GM12878 (cell line): Measurements from ENCODE around the gene CCSER1. TPM values are rescaled to one million over a fixed set of nuclear protein-coding genes. Genes with fewer than 3 reads are reported as not detected.

Experiments used
- ATAC-seq: fragments of 200-7000 bp; cut with Tn5 transposase; 3 replicates; pipeline ENCODE4 v1.9.1; 2020; ENCODE audit warnings: mild to moderate bottlenecking, moderate library complexity
- BruUV-seq: library from RNA; stranded (reverse); fragments of 400-500 nt; replicated peaks from 2 replicates; lab custom pipeline; 2021; lab: Mats Ljungman, UMichigan
- CTCF ChIA-PET: fragments of 300-600 bp; sonication (Branson Sonifier 250); formaldehyde crosslinking; extraction: SDS; loops from one replicate; lab custom pipeline; 2021; ENCODE audit warnings: inconsistent platforms; lab: Yijun Ruan, JAX
- POLR2A ChIA-PET: fragments of 350-600 bp; formaldehyde crosslinking; extraction: SDS; loops from one replicate; lab custom pipeline; 2021; ENCODE audit warnings: inconsistent platforms; lab: Charles Lee
- RAD21 ChIA-PET: fragments of 300-600 bp; sonication (Branson Sonifier 250); formaldehyde crosslinking; loops from one replicate; lab custom pipeline; 2023; ENCODE audit warnings: antibody characterized with exemption; ENCODE audit not compliant: unreplicated experiment; lab: Charles Lee
- SMC1A ChIA-PET: fragments of 300-600 bp; sonication (Branson Sonifier 250); formaldehyde crosslinking; loops from one replicate; lab custom pipeline; 2023; ENCODE audit not compliant: unreplicated experiment, uncharacterized antibody; lab: Charles Lee
- DNase-seq: peaks from one replicate; pipeline ENCODE4 v3.0.0-alpha.2; 2011; ENCODE audit warnings: low read depth, low spot score
- FAIRE-seq: peaks from 3 replicates; lab custom pipeline; 2011; peaks lifted over from hg19 to GRCh38; lab: Jason Lieb, UNC
- H2AFZ ChIP-seq: 2 replicates; pipeline ENCODE4 v1.6.0; 2011; ENCODE audit warnings: low read depth, low read length, control low read depth; ENCODE audit not compliant: control insufficient read depth
- H3K27ac ChIP-seq: 2 replicates; pipeline ENCODE4 v1.5.1; 2011; ENCODE audit warnings: control low read depth; ENCODE audit not compliant: control insufficient read depth, insufficient read depth
- H3K27me3 ChIP-seq, 2 experiments: replicated peaks in 1 of 2; 2 replicates each; pipeline versions ENCODE4 v1.6.0 to v1.6.1; 2011; ENCODE audit warnings: low read length in 1 of 2; ENCODE audit not compliant: control insufficient read depth in 2 of 2, insufficient read depth in 2 of 2
- H3K36me3 ChIP-seq, 2 experiments: 2 replicates each; pipeline ENCODE4 v1.5.1; 2011; ENCODE audit warnings: low read length in 1 of 2; ENCODE audit not compliant: control insufficient read depth in 2 of 2, insufficient read depth in 2 of 2
- H3K4me1 ChIP-seq: 2 replicates; pipeline ENCODE4 v1.6.1; 2011; ENCODE audit warnings: mild to moderate bottlenecking, low read length, moderate library complexity, mixed read lengths; ENCODE audit not compliant: control insufficient read depth, insufficient read depth
- H3K4me2 ChIP-seq: 2 replicates; pipeline ENCODE4 v1.6.0; 2011; ENCODE audit warnings: control low read depth; ENCODE audit not compliant: control insufficient read depth, insufficient read depth
- H3K4me3 ChIP-seq: fragments of 200-600 bp; sonication (generic); 2 replicates; pipeline ENCODE4 v1.5.1; 2016
- H3K79me2 ChIP-seq: 2 replicates; pipeline ENCODE4 v1.6.0; 2011; ENCODE audit warnings: low read length; ENCODE audit not compliant: control insufficient read depth, insufficient read depth
- H3K9ac ChIP-seq: 2 replicates; pipeline ENCODE4 v1.8.0; 2011; ENCODE audit warnings: low read length, control low read depth, mixed read lengths; ENCODE audit not compliant: control insufficient read depth, insufficient read depth
- H3K9me3 ChIP-seq: replicated peaks from 3 replicates; pipeline ENCODE4 v1.5.1; 2011; ENCODE audit warnings: mild to moderate bottlenecking, low read length; ENCODE audit not compliant: control insufficient read depth, insufficient read depth
- H4K20me1 ChIP-seq: 2 replicates; pipeline ENCODE4 v1.6.0; 2011; ENCODE audit not compliant: control insufficient read depth, insufficient read depth
- ASH2L ChIP-seq: fragments of 300-600, 200-600 bp; sonication (generic); IDR thresholded peaks from 2 replicates; pipeline ENCODE4 v1.6.1; 2017; ENCODE audit warnings: low read depth, mild to moderate bottlenecking, borderline replicate concordance
- CREB1 ChIP-seq: IDR thresholded peaks from 2 replicates; pipeline ENCODE4 v1.6.1; 2012; ENCODE audit warnings: low read depth, mild to moderate bottlenecking, inconsistent platforms
- FOS ChIP-seq: IDR thresholded peaks from 3 replicates; pipeline ENCODE4 v1.6.1; 2011; ENCODE audit warnings: borderline replicate concordance; ENCODE audit not compliant: insufficient read length; ENCODE audit errors: extremely low read depth
- IKZF2 ChIP-seq, 2 experiments: fragments of 450-650 bp; IDR thresholded peaks; 2 replicates each; pipeline ENCODE4 v1.6.1; 2017; ENCODE audit warnings: mild to moderate bottlenecking in 2 of 2, moderate library complexity in 2 of 2
- KDM1A ChIP-seq: fragments of 200-600 bp; sonication (generic); IDR thresholded peaks from 2 replicates; pipeline ENCODE4 v1.6.1; 2016; ENCODE audit warnings: borderline replicate concordance
- SIN3A ChIP-seq: IDR thresholded peaks from 2 replicates; pipeline ENCODE4 v1.6.1; 2012; ENCODE audit warnings: low read depth, low read length, improper control_type of control experiment
- SUPT20H ChIP-seq: IDR thresholded peaks from 2 replicates; pipeline ENCODE4 v1.6.1; 2011; ENCODE audit warnings: low read depth, mild to moderate bottlenecking, low read length, moderate library complexity, borderline replicate concordance; ENCODE audit not compliant: control insufficient read depth
- ZBTB33 ChIP-seq: fragments of 450-650 bp; IDR thresholded peaks from 2 replicates; pipeline ENCODE4 v1.6.1; 2017; ENCODE audit warnings: mild to moderate bottlenecking
- WGBS: methylation state at CpG from one replicate; pipeline ENCODE4 v1.1.6; 2016; ENCODE audit warnings: low lambda C conversion rate; ENCODE audit not compliant: insufficient replicate concordance, insufficient coverage; ENCODE audit errors: missing lambda C conversion rate; 5-methylcytosine and 5-hydroxymethylcytosine counted together
- in situ Hi-C: fragments of 300-500 bp; cut with MboI; formaldehyde crosslinking; loops from 9 replicates; pipeline ENCODE4 v1.14.3; 2018; ENCODE audit warnings: mixed read lengths
- intact Hi-C: fragments of 100-400 bp; cut with micrococcal nuclease; formaldehyde crosslinking; loops from one replicate; pipeline ENCODE4 v1.14.2; 2022; ENCODE audit not compliant: unreplicated experiment
- polyA plus RNA-seq, 11 experiments: library from polyadenylated mRNA; depleted of rRNA in 4 of 11; unstranded in 6 of 11; stranded (reverse) in 5 of 11; fragments of >200 nt; fragmentation: Nextera tagmentation in 4 of 11; fragmentation: Illumina TruSeq in 1 of 11; extraction: Ambion mirVana in 4 of 11; extraction: Trizol in 1 of 11; gene quantifications; 1 replicate in 1 of 11; 2 replicates in 10 of 11; pipeline versions ENCODE4 v1.2.1 to v1.2.3, GENCODE V29; 2011 to 2016; ENCODE audit warnings: inconsistent platforms in 2 of 11, missing spikeins in 2 of 11, low read depth in 1 of 11
- total RNA-seq, 4 experiments: library from RNA; depleted of rRNA in 3 of 4; stranded (reverse); fragments of >200 nt in 3 of 4; fragmentation: Illumina TruSeq in 1 of 4; extraction: Trizol in 1 of 4; gene quantifications; 2 replicates each; pipeline versions ENCODE4 v1.2.1 to v1.2.3, GENCODE V29; 2013 to 2021
- TF ChIP-seq, protein P1 (sequence below): fragments of 450-650 bp; formaldehyde crosslinking; IDR thresholded peaks from 2 replicates; pipeline ENCODE4 v1.4.0; 2022; ENCODE audit warnings: mild to moderate bottlenecking, moderate library complexity

The CCSER1 gene
- total and polyA plus RNA-seq, 10 of the 15 experiments (the other 5 are each of a cell fraction or from before 2014, with no cell fraction given), result 0.22 to 2.7 (median 1.0) TPM

GRCh38 chr4:90184560-90184959 lies 57.4 kb downstream of the CCSER1 start:
- H4K20me1 ChIP-seq, result no peaks in the 10 kb centered on the region
- intact Hi-C loops (no loop called here), in situ Hi-C loops (no loop called here)
- H3K36me3 ChIP-seq, result no peaks in the 10 kb centered on the region
- no peak overlapping the region for H3K4me3 ChIP-seq
- no TSS peak for BruUV-seq
- H3K4me2 ChIP-seq, result no peak overlapping the region
- H3K9ac ChIP-seq, result no peak overlapping the region
- H3K27me3 ChIP-seq, result no peaks in the 10 kb centered on the region
- WGBS, result 0% methylated on average over 1 of the region's 1 CpG
- H3K27ac ChIP-seq, result no peak overlapping the region
- no peak for DNase-seq
- no peak for FAIRE-seq
- POLR2A ChIA-PET, result no interaction called here
- no peaks in the 10 kb centered on the region for H3K9me3 ChIP-seq
- SMC1A ChIA-PET, result no interaction called here
- no peak overlapping the region for H2AFZ ChIP-seq
- H3K4me1 ChIP-seq, result no peaks in the 10 kb centered on the region
- RAD21 ChIA-PET, result no interaction called here
- no peaks in the 10 kb centered on the region for H3K79me2 ChIP-seq
- ATAC-seq, result no peak
- CTCF ChIA-PET, result no interaction called here
- no peak for TF ChIP-seq FOS
- no peak for TF ChIP-seq SIN3A
- no peak for TF ChIP-seq ASH2L
- no peak for TF ChIP-seq SUPT20H
- no peak for TF ChIP-seq IKZF2 (IDR thresholded peaks at IDR 0.05)
- TF ChIP-seq CREB1, result no peak
- TF ChIP-seq, protein P1, sequence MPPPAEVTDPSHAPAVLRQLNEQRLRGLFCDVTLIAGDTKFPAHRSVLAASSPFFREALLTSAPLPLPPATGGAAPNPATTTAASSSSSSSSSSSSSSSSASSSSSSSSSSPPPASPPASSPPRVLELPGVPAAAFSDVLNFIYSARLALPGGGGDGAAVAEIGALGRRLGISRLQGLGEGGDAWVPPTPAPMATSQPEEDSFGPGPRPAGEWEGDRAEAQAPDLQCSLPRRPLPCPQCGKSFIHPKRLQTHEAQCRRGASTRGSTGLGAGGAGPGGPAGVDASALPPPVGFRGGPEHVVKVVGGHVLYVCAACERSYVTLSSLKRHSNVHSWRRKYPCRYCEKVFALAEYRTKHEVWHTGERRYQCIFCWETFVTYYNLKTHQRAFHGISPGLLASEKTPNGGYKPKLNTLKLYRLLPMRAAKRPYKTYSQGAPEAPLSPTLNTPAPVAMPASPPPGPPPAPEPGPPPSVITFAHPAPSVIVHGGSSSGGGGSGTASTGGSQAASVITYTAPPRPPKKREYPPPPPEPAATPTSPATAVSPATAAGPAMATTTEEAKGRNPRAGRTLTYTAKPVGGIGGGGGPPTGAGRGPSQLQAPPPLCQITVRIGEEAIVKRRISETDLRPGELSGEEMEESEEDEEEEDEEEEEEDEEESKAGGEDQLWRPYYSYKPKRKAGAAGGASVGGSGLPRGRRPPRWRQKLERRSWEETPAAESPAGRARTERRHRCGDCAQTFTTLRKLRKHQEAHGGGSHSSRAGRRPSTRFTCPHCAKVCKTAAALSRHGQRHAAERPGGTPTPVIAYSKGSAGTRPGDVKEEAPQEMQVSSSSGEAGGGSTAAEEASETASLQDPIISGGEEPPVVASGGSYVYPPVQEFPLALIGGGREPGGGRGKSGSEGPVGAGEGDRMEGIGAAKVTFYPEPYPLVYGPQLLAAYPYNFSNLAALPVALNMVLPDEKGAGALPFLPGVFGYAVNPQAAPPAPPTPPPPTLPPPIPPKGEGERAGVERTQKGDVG (CRISPR knock-in tag), result no peak
- no peak for TF ChIP-seq ZBTB33
- TF ChIP-seq KDM1A, result no peak
